H7 (cell line): Measurements from ENCODE around the gene STBD1. TPM values are rescaled to one million over a fixed set of nuclear protein-coding genes. Genes with fewer than 3 reads are reported as not detected.

Experiments used
- DNase-seq: peaks from one replicate; pipeline ENCODE4 v3.0.0; 2012
- H3K27me3 ChIP-seq: 2 replicates; pipeline ENCODE4 v1.6.0; 2011; ENCODE audit warnings: mild to moderate bottlenecking, low read length; ENCODE audit not compliant: control insufficient read depth, insufficient read depth
- H3K36me3 ChIP-seq: replicated peaks from 2 replicates; pipeline ENCODE4 v1.5.1; 2011; ENCODE audit warnings: low read length; ENCODE audit not compliant: control insufficient read depth, insufficient read depth
- H3K4me3 ChIP-seq: 2 replicates; pipeline ENCODE4 v1.5.1; 2011; ENCODE audit warnings: low read depth, mild to moderate bottlenecking, control low read depth, low read length, moderate library complexity; ENCODE audit not compliant: insufficient read depth
- total RNA-seq: library from RNA; depleted of rRNA; stranded (reverse); fragments of >200 nt; shearing (Covaris generic); gene quantifications from 2 replicates; pipeline ENCODE4 v1.2.3, GENCODE V29; 2014; rRNA removed

STBD1 gene
- total RNA-seq, result 1.6 and 1.7 TPM in 2 replicates

GRCh38 chr4:76305971-76306881, at the start of gene STBD1:
Gene STBD1 (plus strand): TSS chr4:76306733. CDS start chr4:76306770, 37 bp downstream.
- DNase-seq, result peak; percentile 93
- H3K4me3 ChIP-seq, result peak within 1 kb of the TSS; percentile 77
- H3K36me3 ChIP-seq, result peaks cover 2% of the 10 kb centered on the region; the same call in 1 of the 2 replicates
- H3K27me3 ChIP-seq, result peaks cover 26% of the 10 kb centered on the region

DNA sequence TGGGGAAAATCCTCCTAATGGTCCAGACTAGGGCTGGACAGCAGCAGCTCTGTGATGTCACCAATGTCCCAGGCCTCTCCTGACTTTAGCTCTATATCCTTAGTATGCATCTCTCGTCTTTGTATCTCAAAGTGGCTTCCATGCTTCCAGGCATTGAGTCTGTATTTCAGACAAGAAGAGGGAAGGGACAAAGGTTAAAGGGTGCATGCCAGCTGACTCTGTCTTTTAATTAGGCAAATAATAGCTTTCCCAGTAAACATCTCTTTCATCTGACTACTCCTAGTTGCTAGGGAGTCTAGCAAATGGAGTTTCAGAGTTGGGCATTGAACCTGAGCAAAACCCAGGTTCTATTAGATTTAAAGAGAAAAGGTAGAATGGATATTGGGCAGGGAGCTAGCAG, 49.6 kb upstream of the STBD1 start:
- no peak for DNase-seq
- Histone ChIP-seq H3K36me3 (no peaks in the 10 kb centered on the region), H3K4me3 (no peak overlapping the region), H3K27me3 (peaks cover 7% of the 10 kb centered on the region; the same call in 1 of the 2 replicates)

- no peak for DNase-seq
- no peaks in the 10 kb centered on the region; the same call in 1 of the 2 replicates for H3K27me3 ChIP-seq
- H3K4me3 ChIP-seq, result no peak overlapping the region
- H3K36me3 ChIP-seq, result no peaks in the 10 kb centered on the region
These were observed 48.7 kb upstream of the STBD1 start for GRCh38 chr4:76257824-76258223.

DNA sequence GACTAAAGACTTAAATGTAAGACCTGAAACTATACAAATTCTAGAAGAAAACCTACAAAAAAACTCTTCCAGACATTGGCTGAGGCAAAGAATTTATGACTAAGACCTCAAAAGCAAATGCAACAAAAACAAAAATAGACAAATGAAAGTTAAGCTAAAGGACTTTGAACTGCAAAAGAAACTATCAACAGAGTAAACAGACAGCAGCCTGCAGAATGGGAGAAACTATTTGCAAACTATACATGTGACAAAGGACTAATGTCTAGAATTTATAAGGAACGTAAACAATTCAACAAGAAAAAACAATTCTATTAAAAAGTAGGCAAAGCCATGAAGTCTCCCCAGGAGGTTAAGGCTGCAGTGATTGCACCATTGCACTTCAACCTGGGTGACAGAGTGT, 46.0 kb upstream of the STBD1 start:
- H3K27me3 ChIP-seq, result no peaks in the 10 kb centered on the region
- no peaks in the 10 kb centered on the region for H3K36me3 ChIP-seq
- no peak for DNase-seq
- H3K4me3 ChIP-seq, result no peak overlapping the region

DNA sequence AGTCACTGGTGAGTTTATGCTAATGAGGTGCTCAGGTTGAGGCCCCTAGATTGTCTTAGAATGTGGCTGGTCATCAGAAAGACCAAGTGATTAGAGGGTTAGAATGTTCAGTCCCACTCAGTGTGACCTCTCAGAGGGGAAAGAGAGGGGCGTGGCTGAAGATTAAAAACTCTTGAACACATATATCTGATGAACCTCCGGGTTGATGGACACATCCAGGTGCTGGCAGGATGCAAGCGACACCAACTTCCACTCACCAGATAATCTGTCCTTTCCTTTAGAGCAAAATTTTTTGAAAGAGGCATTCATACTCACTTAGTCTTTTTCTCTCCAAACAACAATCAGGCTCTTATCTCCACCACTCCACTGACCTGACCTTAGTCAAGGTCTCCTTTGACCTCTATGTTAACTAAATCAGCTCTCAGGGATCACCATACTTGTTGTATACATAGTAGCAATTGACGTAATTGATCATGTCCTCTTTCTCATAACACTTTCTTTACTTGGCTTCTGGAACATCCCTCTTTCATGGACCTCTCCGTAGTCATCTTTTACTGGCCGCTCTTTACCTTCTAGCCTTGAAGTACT, 40.8 kb upstream of the STBD1 start:
- DNase-seq, result no peak
- H3K4me3 ChIP-seq, result no peak overlapping the region
- H3K27me3 ChIP-seq, result no peaks in the 10 kb centered on the region
- H3K36me3 ChIP-seq, result no peaks in the 10 kb centered on the region

- Histone ChIP-seq H3K27me3 (no peaks in the 10 kb centered on the region), H3K4me3 (no peak overlapping the region), H3K36me3 (no peaks in the 10 kb centered on the region)
- no peak for DNase-seq
These were observed 39.9 kb upstream of the STBD1 start for GRCh38 chr4:76266627-76267026.

DNA sequence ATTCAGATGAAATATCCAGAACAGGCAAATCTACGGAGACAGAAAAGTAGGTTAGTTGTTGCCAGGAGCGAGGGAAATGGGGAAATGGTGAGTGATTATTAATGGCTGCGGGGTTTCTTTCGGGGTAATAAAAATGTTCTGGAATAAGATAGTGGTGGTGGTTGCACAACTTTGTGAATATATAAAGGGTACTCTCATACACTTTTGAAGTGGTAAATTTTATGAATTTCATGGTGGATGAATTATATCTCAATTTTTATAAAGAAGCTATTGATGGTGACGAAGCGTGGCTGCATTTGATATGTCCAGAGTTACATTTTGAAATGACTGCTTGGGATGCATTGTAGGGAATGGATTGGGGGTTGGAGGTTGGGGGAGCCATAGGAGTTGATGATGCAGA, 38.7 kb upstream of the STBD1 start:
- no peak overlapping the region for H3K4me3 ChIP-seq
- DNase-seq, result no peak
- H3K36me3 ChIP-seq, result no peaks in the 10 kb centered on the region
- no peaks in the 10 kb centered on the region for H3K27me3 ChIP-seq

- Histone ChIP-seq H3K36me3 (no peaks in the 10 kb centered on the region), H3K4me3 (no peak overlapping the region), H3K27me3 (no peaks in the 10 kb centered on the region)
- DNase-seq, result no peak
These were observed 36.0 kb upstream of the STBD1 start for GRCh38 chr4:76270244-76271175.

DNA sequence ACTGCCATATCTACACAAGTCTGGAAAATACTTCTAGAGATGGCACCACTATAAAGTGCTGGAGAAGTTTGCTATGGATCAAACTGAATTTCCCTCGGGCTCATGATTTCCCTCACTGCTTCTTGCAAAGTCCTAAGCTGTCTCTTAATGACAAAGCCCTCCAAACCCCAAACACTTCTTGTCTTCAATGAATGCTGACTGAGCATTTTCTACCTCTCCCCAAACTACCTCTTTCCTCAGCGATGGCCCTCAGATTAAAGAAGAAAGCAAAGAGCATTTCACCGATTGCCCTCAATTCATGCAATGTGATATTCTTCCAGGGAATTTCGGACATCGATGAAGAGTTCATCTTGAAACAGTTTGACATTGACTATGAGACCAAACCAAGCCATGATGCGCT, 35.3 kb upstream of the STBD1 start:
- Histone ChIP-seq H3K27me3 (no peaks in the 10 kb centered on the region), H3K4me3 (no peak overlapping the region), H3K36me3 (no peaks in the 10 kb centered on the region)
- no peak for DNase-seq

GRCh38 chr4:76272073-76272472, 34.5 kb upstream of the STBD1 start:
- DNase-seq, result no peak
- H3K27me3 ChIP-seq, result no peaks in the 10 kb centered on the region
- no peak overlapping the region for H3K4me3 ChIP-seq
- H3K36me3 ChIP-seq, result no peaks in the 10 kb centered on the region

- Histone ChIP-seq H3K4me3 (no peak overlapping the region), H3K36me3 (no peaks in the 10 kb centered on the region), H3K27me3 (no peaks in the 10 kb centered on the region)
- no peak for DNase-seq
These were observed 34.0 kb upstream of the STBD1 start for GRCh38 chr4:76272582-76272981.

GRCh38 chr4:76272999-76273398, 33.5 kb upstream of the STBD1 start:
- H3K4me3 ChIP-seq, result no peak overlapping the region
- DNase-seq, result no peak
- no peaks in the 10 kb centered on the region for H3K27me3 ChIP-seq
- H3K36me3 ChIP-seq, result no peaks in the 10 kb centered on the region

- DNase-seq, result no peak
- Histone ChIP-seq H3K36me3 (no peaks in the 10 kb centered on the region), H3K4me3 (no peak overlapping the region), H3K27me3 (no peaks in the 10 kb centered on the region)
These were observed 30.9 kb upstream of the STBD1 start for GRCh38 chr4:76275486-76276124.

- Histone ChIP-seq H3K27me3 (no peaks in the 10 kb centered on the region), H3K36me3 (no peaks in the 10 kb centered on the region), H3K4me3 (no peak overlapping the region)
- DNase-seq, result no peak
These were observed 29.7 kb upstream of the STBD1 start for GRCh38 chr4:76276813-76277212.
